ENCODE measurements around the gene ANKRD33B. TPM values are rescaled to one million over a fixed set of nuclear protein-coding genes. Genes with fewer than 3 reads are reported as not detected.

The ANKRD33B gene
- total and polyA plus RNA-seq, 2 of the 8 experiments (the other 6 are each of a cell fraction or from before 2014, with no cell fraction given) = 6.9 to 20.6 TPM

DNA sequence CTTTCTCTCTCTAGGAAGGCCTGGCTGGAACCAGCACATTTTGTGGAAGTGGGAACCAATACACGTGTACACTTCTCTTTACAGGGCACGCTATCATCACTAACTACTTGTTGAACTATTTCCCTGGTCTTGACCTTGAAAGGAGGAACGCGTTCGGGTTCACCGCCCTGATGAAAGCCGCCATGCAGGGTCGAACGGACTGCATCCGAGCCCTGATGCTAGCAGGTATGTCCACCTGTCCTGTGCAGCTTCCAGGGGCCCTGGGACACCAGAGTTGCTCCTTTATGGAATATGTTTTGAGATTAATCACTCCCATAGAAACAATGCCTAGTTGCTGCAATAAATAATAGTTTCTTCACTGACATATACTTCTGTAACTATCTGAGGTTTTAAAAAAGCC is 74.1 kb downstream of the ANKRD33B start:
- Histone ChIP-seq H2BK5ac (ENCODE audit: low read depth, low read length) (peak overlapping the region; percentile 90; the same call in 1 of the 2 replicates), H4K5ac (ENCODE audit: insufficient read length, low read depth, low read length) (peak overlapping the region; percentile 41), H4K91ac (replicated peaks; ENCODE audit: insufficient read length, low read length) (peak overlapping the region; percentile 38), H2AFZ (ENCODE audit: low read length) (no peak overlapping the region), H3K4ac (replicated peaks; ENCODE audit: insufficient read length, low read depth, low read length) (no peak overlapping the region), H3K27ac (ENCODE audit: low read depth, low read length) (peak overlapping the region; percentile 37; the same call in 1 of the 2 replicates), H3K36me3 (ENCODE audit: control insufficient read depth in 2 of 4, insufficient read depth in 4 of 4, low read length in 3 of 4) (no peaks in the 10 kb centered on the region), H3K23ac (ENCODE audit: insufficient read length) (no peak overlapping the region), H3K79me2 (ENCODE audit: control insufficient read depth in 1 of 2, insufficient read depth in 2 of 2, low read length in 2 of 2) (peaks cover 7 to 36% of the 10 kb centered on the region in 2 experiments; a peak in 3 of 4 replicates), H4K20me1 (replicated peaks in 1 of 2; ENCODE audit: control insufficient read depth in 1 of 2, insufficient read depth in 2 of 2, low read length in 2 of 2) (peaks cover 0 to 2% of the 10 kb centered on the region in 2 experiments), H3K79me1 (ENCODE audit: low read depth, low read length) (peaks cover 4% of the 10 kb centered on the region; the same call in 1 of the 2 replicates), H2BK120ac (replicated peaks; ENCODE audit: low read depth, low read length) (peak overlapping the region; percentile 30), H3K4me3 (ENCODE audit: extremely low read depth in 1 of 4, insufficient read depth in 2 of 4, low read depth in 3 of 4, low read length in 4 of 4) (peak overlapping the region in 3 of 4 experiments; percentile 26 to 50 (median 36); a peak in 4 of 8 replicates), H2BK15ac (ENCODE audit: low read length) (peak overlapping the region; percentile 8; the same call in 1 of the 2 replicates), H3K14ac (ENCODE audit: insufficient read length) (no peak overlapping the region), H3K4me2 (ENCODE audit: insufficient read depth in 1 of 2, low read depth in 2 of 2, low read length in 2 of 2) (peak overlapping the region; percentile 72 to 80), H2BK20ac (ENCODE audit: low read length) (peak overlapping the region; percentile 98; the same call in 1 of the 2 replicates), H3K9me3 (ENCODE audit: insufficient read depth in 2 of 2, low read depth in 1 of 2, low read length in 1 of 2) (no peaks in the 10 kb centered on the region), H3K9ac (replicated peaks in 1 of 4; ENCODE audit: extremely low read depth in 1 of 4, low read depth in 3 of 4, low read length in 3 of 4) (peak overlapping the region in 1 of 4 experiments; percentile 5; a peak in 1 of 7 replicates), H3K4me1 (replicated peaks in 1 of 4; ENCODE audit: control insufficient read depth in 3 of 4, insufficient read depth in 4 of 4, low read length in 3 of 4) (peaks cover 18 to 43% (median 28%) of the 10 kb centered on the region in 4 experiments), H3K18ac (ENCODE audit: extremely low read depth, low read length) (peak overlapping the region; percentile 86), H3K56ac (replicated peaks; ENCODE audit: insufficient read length, low read depth, low read length) (no peak overlapping the region), H3K27me3 (replicated peaks in 1 of 4; ENCODE audit: control insufficient read depth in 3 of 4, extremely low read depth in 1 of 4, insufficient read depth in 3 of 4, low read length in 3 of 4) (no peaks in the 10 kb centered on the region), H2BK12ac (ENCODE audit: low read depth, low read length) (peak overlapping the region; percentile 85; the same call in 1 of the 2 replicates), H4K8ac (ENCODE audit: extremely low read depth, insufficient read depth, low read length) (no peak overlapping the region), H2AK5ac (ENCODE audit: low read depth, low read length) (no peak overlapping the region), H3K23me2 (ENCODE audit: low read depth, low read length) (peaks cover 7% of the 10 kb centered on the region)
- ChIA-PET POLR2A (ENCODE audit: partially characterized antibody) (interaction anchor here (1.2 to 1.4 kb wide), 3 partner anchors 9 to 87 kb away, joined by 3 to 4 read pairs (median 4); no protein-coding TSS in a partner anchor), CTCF (ENCODE audit: partially characterized antibody) (interaction anchor here (0.7 to 4.6 kb wide), 8 partner anchors 12 to 190 kb away, joined by 3 to 49 read pairs (median 6); no protein-coding TSS in a partner anchor)
- FAIRE-seq = no peak
- WGBS, 2 experiments (ENCODE audit: extremely low coverage in 1 of 2, insufficient coverage in 1 of 2, insufficient read length in 1 of 2, insufficient replicate concordance in 2 of 2, low coverage in 1 of 2, low lambda C conversion rate in 2 of 2, missing lambda C conversion rate in 1 of 2) = 53% methylated on average over 10 of the region's 10 CpGs; no CpG with 5 or more reads in 1 of the 2 experiments
- DNase-seq (ENCODE audit: low read depth in 1 of 2, low spot score in 2 of 2) = no peak
- TF ChIP-seq, protein P1, sequence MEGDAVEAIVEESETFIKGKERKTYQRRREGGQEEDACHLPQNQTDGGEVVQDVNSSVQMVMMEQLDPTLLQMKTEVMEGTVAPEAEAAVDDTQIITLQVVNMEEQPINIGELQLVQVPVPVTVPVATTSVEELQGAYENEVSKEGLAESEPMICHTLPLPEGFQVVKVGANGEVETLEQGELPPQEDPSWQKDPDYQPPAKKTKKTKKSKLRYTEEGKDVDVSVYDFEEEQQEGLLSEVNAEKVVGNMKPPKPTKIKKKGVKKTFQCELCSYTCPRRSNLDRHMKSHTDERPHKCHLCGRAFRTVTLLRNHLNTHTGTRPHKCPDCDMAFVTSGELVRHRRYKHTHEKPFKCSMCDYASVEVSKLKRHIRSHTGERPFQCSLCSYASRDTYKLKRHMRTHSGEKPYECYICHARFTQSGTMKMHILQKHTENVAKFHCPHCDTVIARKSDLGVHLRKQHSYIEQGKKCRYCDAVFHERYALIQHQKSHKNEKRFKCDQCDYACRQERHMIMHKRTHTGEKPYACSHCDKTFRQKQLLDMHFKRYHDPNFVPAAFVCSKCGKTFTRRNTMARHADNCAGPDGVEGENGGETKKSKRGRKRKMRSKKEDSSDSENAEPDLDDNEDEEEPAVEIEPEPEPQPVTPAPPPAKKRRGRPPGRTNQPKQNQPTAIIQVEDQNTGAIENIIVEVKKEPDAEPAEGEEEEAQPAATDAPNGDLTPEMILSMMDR (IDR thresholded peaks at IDR 0.05; ENCODE audit: control extremely low read depth in 1 of 3, insufficient read depth in 1 of 3, low read depth in 1 of 3, low read length in 3 of 3) = no peak
- no peak for TF ChIP-seq BCL11A (IDR thresholded peaks at IDR 0.05; ENCODE audit: low read depth in 2 of 2, low read length in 2 of 2)
- no peak for TF ChIP-seq POLR2AphosphoS5 (IDR thresholded peaks at IDR 0.05; ENCODE audit: low read depth, low read length)
- no peak for TF ChIP-seq CREB1 (IDR thresholded peaks at IDR 0.05)
